ENCODE data around the gene MAP4K4. TPM values are rescaled to one million over a fixed set of nuclear protein-coding genes. Genes with fewer than 3 reads are reported as not detected.

MAP4K4 gene
- total and polyA plus RNA-seq, 2 of the 4 experiments (the other 2 are of a cell fraction): 89.4 to 124 TPM

GRCh38 chr2:101778102-101778501 lies 80.6 kb downstream of the MAP4K4 start (continued):
- TF ChIP-seq USF2 (IDR thresholded peaks at IDR 0.05; ENCODE audit: low read depth, low read length): no peak

- H2BK15ac ChIP-seq (ENCODE audit: low read depth, low read length): no peak overlapping the region
- no peak overlapping the region for H3K9ac ChIP-seq (ENCODE audit: low read depth, low read length)
- no peak overlapping the region for H3K4me2 ChIP-seq (ENCODE audit: low read depth, low read length)
- DNase-seq (no peak), ATAC-seq (ENCODE audit: low read depth) (no peak)
- POLR2A ChIA-PET (ENCODE audit: unreplicated experiment): interaction anchor here (1.1 kb wide), 1 partner anchor 33 kb away, joined by 8 read pairs; no protein-coding TSS in a partner anchor
- H2AK9ac ChIP-seq (replicated peaks; ENCODE audit: low read depth, low read length, poor library complexity): no peak overlapping the region
- no peaks in the 10 kb centered on the region for H3K9me3 ChIP-seq (ENCODE audit: control insufficient read depth, insufficient read depth, low read length)
- H3K18ac ChIP-seq (ENCODE audit: low read depth, low read length): no peak overlapping the region
- no peak overlapping the region for H3K14ac ChIP-seq (replicated peaks; ENCODE audit: low read depth, low read length)
- H3K79me1 ChIP-seq (ENCODE audit: low read depth in 1 of 2, low read length in 2 of 2): peaks cover 20 to 87% of the 10 kb centered on the region in 2 experiments
- no TSS peak for BruUV-seq (replicated peaks)
- WGBS, 2 experiments (ENCODE audit: extremely low coverage in 2 of 2, insufficient read length in 1 of 2): no CpG with 5 or more reads among the region's 1 CpG
- H2AFZ ChIP-seq (replicated peaks; ENCODE audit: low read length, poor library complexity): no peak overlapping the region
- H3K4me3 ChIP-seq (ENCODE audit: insufficient read depth, low read depth, low read length): no peak overlapping the region
- H3K4ac ChIP-seq (ENCODE audit: low read depth, low read length): no peak overlapping the region
- dilution Hi-C loops (cut with HindIII; ENCODE audit: low sequenced_read_pairs, unreplicated experiment): no loop called here
- H3K27me3 ChIP-seq (ENCODE audit: control insufficient read depth, insufficient read depth, low read length): no peaks in the 10 kb centered on the region
- TF ChIP-seq ELK1 (IDR thresholded peaks at IDR 0.05; ENCODE audit: borderline replicate concordance, low read depth, low read length) (no peak), CHD1 (IDR thresholded peaks at IDR 0.05; ENCODE audit: low read depth, low read length) (no peak), RFX5 (IDR thresholded peaks at IDR 0.05; ENCODE audit: low read depth, low read length) (no peak), FOS (IDR thresholded peaks at IDR 0.05; ENCODE audit: low read depth, low read length) (no peak), CEBPB (IDR thresholded peaks at IDR 0.05; ENCODE audit: low read depth, low read length) (no peak), MAFK (IDR thresholded peaks at IDR 0.05; ENCODE audit: low read depth, low read length) (no peak), RAD21 (IDR thresholded peaks at IDR 0.05; ENCODE audit: low read length) (no peak)
- no peak overlapping the region for H4K8ac ChIP-seq (ENCODE audit: low read depth in 2 of 2, low read length in 2 of 2)
- H3K36me3 ChIP-seq (ENCODE audit: control insufficient read depth, insufficient read depth, low read length): no peaks in the 10 kb centered on the region
- intact Hi-C loops (cut with micrococcal nuclease): loop anchor here (5.0 kb wide), 1 partner anchor 38 kb away; no protein-coding TSS in a partner anchor
- H4K91ac ChIP-seq (ENCODE audit: insufficient read depth, low read depth, low read length): no peak overlapping the region
- no peak overlapping the region for H2BK120ac ChIP-seq (ENCODE audit: low read depth, low read length)
- H4K20me1 ChIP-seq (ENCODE audit: insufficient read depth, low read length): peaks cover 98% of the 10 kb centered on the region
- no peak overlapping the region for H3K56ac ChIP-seq (ENCODE audit: extremely low read depth, insufficient read depth, low read length)
- H2AK5ac ChIP-seq (ENCODE audit: low read depth, low read length): no peak overlapping the region
- H3K23ac ChIP-seq (ENCODE audit: low read depth, low read length): no peak overlapping the region
- CTCF ChIA-PET: no interaction called here
- no peak overlapping the region for H4K5ac ChIP-seq (ENCODE audit: low read depth, low read length)
- H2BK20ac ChIP-seq (ENCODE audit: low read depth, low read length): no peak overlapping the region
- H2BK5ac ChIP-seq (ENCODE audit: low read depth, low read length, poor library complexity, severe bottlenecking): no peak overlapping the region
- in situ Hi-C loops (cut with MboI; ENCODE audit: low sequenced_read_pairs): no loop called here
- H3K27ac ChIP-seq (ENCODE audit: insufficient read depth, low read length): no peak overlapping the region
- peaks cover 27% of the 10 kb centered on the region for H3K4me1 ChIP-seq (ENCODE audit: control insufficient read depth, insufficient read depth, low read length)
- H3K9me1 ChIP-seq (ENCODE audit: insufficient read depth, low read length): peaks cover 41% of the 10 kb centered on the region
These were observed 81.7 kb downstream of the MAP4K4 start for GRCh38 chr2:101779190-101779589.
